PC-9 (cell line): ENCODE results near the gene ZNF217.

Experiments
- EZH2 ChIP-seq: fragments of 200-600 bp; sonication (generic); IDR thresholded peaks from 2 replicates; pipeline ENCODE4 v1.8.0; 2017; ENCODE audit warnings: antibody characterized with exemption, low read depth
- TF ChIP-seq, protein P1 (sequence below): fragments of 200-600 bp; sonication (generic); conservative IDR thresholded peaks from 2 replicates; pipeline ENCODE4 v1.6.1; 2017; ENCODE audit warnings: mixed run types, antibody characterized with exemption, mild to moderate bottlenecking, moderate library complexity

- TF ChIP-seq, protein P1, sequence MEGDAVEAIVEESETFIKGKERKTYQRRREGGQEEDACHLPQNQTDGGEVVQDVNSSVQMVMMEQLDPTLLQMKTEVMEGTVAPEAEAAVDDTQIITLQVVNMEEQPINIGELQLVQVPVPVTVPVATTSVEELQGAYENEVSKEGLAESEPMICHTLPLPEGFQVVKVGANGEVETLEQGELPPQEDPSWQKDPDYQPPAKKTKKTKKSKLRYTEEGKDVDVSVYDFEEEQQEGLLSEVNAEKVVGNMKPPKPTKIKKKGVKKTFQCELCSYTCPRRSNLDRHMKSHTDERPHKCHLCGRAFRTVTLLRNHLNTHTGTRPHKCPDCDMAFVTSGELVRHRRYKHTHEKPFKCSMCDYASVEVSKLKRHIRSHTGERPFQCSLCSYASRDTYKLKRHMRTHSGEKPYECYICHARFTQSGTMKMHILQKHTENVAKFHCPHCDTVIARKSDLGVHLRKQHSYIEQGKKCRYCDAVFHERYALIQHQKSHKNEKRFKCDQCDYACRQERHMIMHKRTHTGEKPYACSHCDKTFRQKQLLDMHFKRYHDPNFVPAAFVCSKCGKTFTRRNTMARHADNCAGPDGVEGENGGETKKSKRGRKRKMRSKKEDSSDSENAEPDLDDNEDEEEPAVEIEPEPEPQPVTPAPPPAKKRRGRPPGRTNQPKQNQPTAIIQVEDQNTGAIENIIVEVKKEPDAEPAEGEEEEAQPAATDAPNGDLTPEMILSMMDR = no peak
- TF ChIP-seq EZH2 = no peak
Observed at GRCh38 chr20:53524589-53525312, 68.9 kb downstream of the ZNF217 start.
